Chondrocyte (in vitro differentiated cells): ENCODE data around the gene IL4. TPM values are rescaled to one million over a fixed set of nuclear protein-coding genes. Genes with fewer than 3 reads are reported as not detected.

Experiments used
- DNase-seq: peaks from one replicate; pipeline ENCODE4 v3.0.0; 2021; ENCODE audit warnings: mixed read lengths, low spot score
- H3K27ac Mint-ChIP-seq: one replicate; pipeline ENCODE4 v1.8.0; 2021; ENCODE audit warnings: mild to moderate bottlenecking, moderate library complexity, mixed read lengths; ENCODE audit not compliant: unreplicated experiment
- H3K27me3 Mint-ChIP-seq: 2 replicates; pipeline ENCODE4 v1.8.0; 2021; ENCODE audit warnings: low read depth, mixed read lengths
- H3K36me3 Mint-ChIP-seq: 2 replicates; pipeline ENCODE4 v1.8.0; 2021; ENCODE audit warnings: low read depth, mixed read lengths
- H3K4me1 Mint-ChIP-seq: 2 replicates; pipeline ENCODE4 v1.8.0; 2021; ENCODE audit warnings: low read depth, mild to moderate bottlenecking, mixed read lengths
- H3K4me3 Mint-ChIP-seq: one replicate; pipeline ENCODE4 v1.8.0; 2021; ENCODE audit warnings: mild to moderate bottlenecking, moderate library complexity, mixed read lengths; ENCODE audit not compliant: unreplicated experiment
- H3K9me3 Mint-ChIP-seq: 2 replicates; pipeline ENCODE4 v1.8.0; 2021; ENCODE audit warnings: low read depth, mixed read lengths
- CTCF ChIP-seq: fragments of 200-600 bp; sonication (generic); IDR thresholded peaks from 2 replicates; pipeline ENCODE4 v1.5.0; 2021; ENCODE audit warnings: antibody characterized with exemption, mild to moderate bottlenecking, moderate library complexity
- total RNA-seq: library from RNA; stranded (reverse); gene quantifications from 3 replicates; pipeline ENCODE4 v1.2.1, GENCODE V29; 2021

Gene IL4
- total RNA-seq, 1 donor from 2014 or later: not detected

- H3K27me3 Mint-ChIP-seq: peaks cover 13% of the 10 kb centered on the region
Measured at GRCh38 chr5:132651838-132652469, 21.8 kb upstream of the IL4 start.

DNA sequence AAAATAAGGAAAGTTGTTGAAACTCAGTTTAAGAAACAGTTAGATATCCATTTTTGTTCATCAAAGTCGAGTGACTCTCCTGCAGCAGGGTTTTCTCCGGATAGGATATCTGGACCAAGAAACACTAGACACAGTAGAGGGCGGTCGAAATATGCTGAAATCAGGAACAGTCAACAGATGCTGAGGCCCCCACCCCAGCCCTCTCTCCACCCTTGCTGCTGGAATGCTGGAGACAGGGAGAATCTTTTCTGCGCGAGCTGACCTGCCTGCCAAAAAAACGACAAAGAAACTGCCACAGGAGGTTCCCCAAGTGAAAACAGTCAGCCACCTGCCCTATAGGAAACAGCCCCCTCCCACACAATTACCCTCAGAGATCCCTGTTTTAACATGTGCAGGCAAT lies 20.1 kb upstream of the IL4 start:
- peaks cover 3% of the 10 kb centered on the region for H3K4me1 Mint-ChIP-seq
- no peak for DNase-seq
- no peak overlapping the region for H3K27ac Mint-ChIP-seq
- no peak for TF ChIP-seq CTCF
- H3K27me3 Mint-ChIP-seq: peaks cover 13% of the 10 kb centered on the region
- peaks cover 1% of the 10 kb centered on the region for H3K9me3 Mint-ChIP-seq
- peaks cover under 1% of the 10 kb centered on the region for H3K36me3 Mint-ChIP-seq
- H3K4me3 Mint-ChIP-seq: no peak overlapping the region

More at GRCh38 chr5:132651838-132652469, 21.8 kb upstream of the IL4 start:
- Mint-ChIP-seq H3K4me3 (no peak overlapping the region), H3K9me3 (peaks cover 13% of the 10 kb centered on the region), H3K4me1 (peaks cover 3% of the 10 kb centered on the region), H3K36me3 (peaks cover 5% of the 10 kb centered on the region), H3K27ac (no peak overlapping the region)
- TF ChIP-seq CTCF: no peak
- no peak for DNase-seq

DNA sequence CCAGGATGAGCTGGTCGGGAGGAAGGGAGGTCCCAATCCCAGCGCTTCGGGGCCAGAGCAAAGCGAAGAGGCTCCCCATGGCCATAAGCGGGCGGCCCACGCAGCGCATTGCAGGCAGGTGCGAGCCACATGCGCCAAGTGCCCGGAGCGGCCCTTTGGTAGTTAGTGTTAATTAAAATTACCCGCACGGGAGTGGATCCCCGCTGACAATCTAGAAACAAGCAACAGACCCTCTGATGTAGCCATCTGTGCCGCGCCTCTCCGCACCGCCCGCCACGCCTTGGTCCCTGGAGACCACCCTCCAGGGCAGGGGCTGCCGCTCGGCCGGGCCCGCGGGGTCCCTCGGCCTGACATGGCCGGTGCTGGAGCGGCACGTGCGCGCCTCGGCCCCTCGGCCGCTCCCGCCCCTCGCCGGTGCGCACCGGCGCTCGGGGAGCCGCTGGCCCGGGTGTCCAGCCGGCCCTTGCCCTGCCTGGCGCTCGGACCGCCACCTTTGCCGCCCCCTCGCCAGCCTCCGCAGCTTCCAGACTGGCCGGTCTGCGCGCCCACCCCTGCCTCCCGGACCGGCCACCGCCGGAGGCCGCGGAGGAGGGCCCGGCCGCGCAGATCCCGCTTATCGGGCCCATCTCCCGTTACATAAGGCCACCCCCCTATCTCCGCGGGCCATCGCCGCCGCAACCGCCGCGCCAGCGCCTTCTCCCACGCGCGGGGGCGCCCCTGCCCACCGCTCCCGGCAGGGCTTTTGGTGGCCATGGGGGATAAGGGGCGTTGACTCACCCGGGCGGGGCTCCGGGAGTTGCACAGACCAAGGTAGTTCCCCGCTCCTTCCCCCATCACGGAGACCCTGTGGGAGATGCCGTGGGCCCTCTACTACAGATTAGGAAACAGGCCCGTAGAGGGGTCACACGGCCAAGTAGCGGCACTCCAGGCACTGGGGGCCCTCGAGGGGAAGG lies 17.7 kb upstream of the IL4 start:
- H3K4me1 Mint-ChIP-seq: peaks cover 6% of the 10 kb centered on the region
- no peaks in the 10 kb centered on the region for H3K36me3 Mint-ChIP-seq
- H3K9me3 Mint-ChIP-seq: no peaks in the 10 kb centered on the region
- peak overlapping the region; percentile 56 for H3K4me3 Mint-ChIP-seq
- no peak for DNase-seq
- TF ChIP-seq CTCF: peak; percentile 66
- peaks cover 13% of the 10 kb centered on the region for H3K27me3 Mint-ChIP-seq
- H3K27ac Mint-ChIP-seq: no peak overlapping the region

DNA sequence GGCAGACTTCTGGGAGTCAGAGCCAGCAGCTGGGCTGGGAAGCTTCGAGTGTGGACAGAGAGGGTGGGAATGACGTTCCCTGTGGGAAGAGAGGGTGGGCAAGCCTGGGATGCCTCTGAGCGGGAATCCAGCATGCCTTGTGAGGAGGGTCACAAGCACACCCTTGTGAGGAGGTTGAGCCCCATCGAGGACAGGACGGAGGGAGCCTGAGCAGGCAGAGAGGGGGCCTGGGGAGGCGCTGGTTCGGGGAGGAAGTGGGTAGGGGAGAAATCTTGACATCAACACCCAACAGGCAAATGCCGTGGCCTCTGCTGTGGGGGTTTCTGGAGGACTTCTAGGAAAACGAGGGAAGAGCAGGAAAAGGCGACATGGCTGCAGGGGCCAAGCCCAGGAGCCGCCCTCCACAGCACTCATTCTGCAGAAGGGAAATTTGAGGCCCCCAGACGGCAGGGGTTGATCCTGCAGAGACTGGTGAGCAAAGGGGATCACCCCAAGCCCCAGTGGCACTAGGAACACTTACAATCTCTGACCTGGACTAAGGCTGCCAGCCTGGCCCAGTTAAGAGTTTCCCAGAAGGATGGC lies 16.9 kb upstream of the IL4 start:
- TF ChIP-seq CTCF: no peak
- no peaks in the 10 kb centered on the region for H3K9me3 Mint-ChIP-seq
- peaks cover 8% of the 10 kb centered on the region for H3K4me1 Mint-ChIP-seq
- no peaks in the 10 kb centered on the region for H3K36me3 Mint-ChIP-seq
- DNase-seq: no peak
- peaks cover 13% of the 10 kb centered on the region for H3K27me3 Mint-ChIP-seq
- H3K27ac Mint-ChIP-seq: no peak overlapping the region
- peak overlapping the region; percentile 45 for H3K4me3 Mint-ChIP-seq
